Small intestine (tissue), 7 donors: ENCODE data around the gene NTN4. TPM values are rescaled to one million over a fixed set of nuclear protein-coding genes. Genes with fewer than 3 reads are reported as not detected.
"Not testable (repeated sequence)": the region's sequence is repeated elsewhere in the genome, so short reads cannot be mapped to it uniquely, and the experiment has no call there.

Experiments used
- DNase-seq, 2 donors: peaks; one replicate each; pipeline versions ENCODE4 v3.0.0 to v3.0.0-alpha.2; 2013
- FAIRE-seq: peaks from 2 replicates; lab custom pipeline; 2012; peaks lifted over from hg19 to GRCh38; lab: Jason Lieb, UNC
- H3K27ac ChIP-seq, 3 donors: one replicate each; pipeline ENCODE4 v1.5.1; 2013; ENCODE audit warnings: low read length in 2 of 3, mild to moderate bottlenecking in 2 of 3, control low read depth in 1 of 3, inconsistent platforms in 1 of 3, low read depth in 1 of 3, moderate library complexity in 1 of 3
- H3K27me3 ChIP-seq, 3 donors: one replicate each; pipeline ENCODE4 v1.6.1; 2013; ENCODE audit warnings: low read length in 3 of 3, inconsistent platforms in 1 of 3; ENCODE audit not compliant: control insufficient read depth in 3 of 3, insufficient read depth in 3 of 3
- H3K36me3 ChIP-seq, 3 donors: one replicate each; pipeline ENCODE4 v1.6.1; 2013; ENCODE audit warnings: low read length in 3 of 3, inconsistent platforms in 1 of 3, low read depth in 1 of 3, mild to moderate bottlenecking in 1 of 3, moderate library complexity in 1 of 3; ENCODE audit not compliant: control insufficient read depth in 3 of 3, insufficient read depth in 2 of 3
- H3K4me1 ChIP-seq, 3 donors: one replicate each; pipeline ENCODE4 v1.6.1; 2013; ENCODE audit warnings: low read length in 2 of 3, inconsistent platforms in 1 of 3, low read depth in 1 of 3, mild to moderate bottlenecking in 1 of 3, moderate library complexity in 1 of 3; ENCODE audit not compliant: control insufficient read depth in 3 of 3, insufficient read depth in 2 of 3
- H3K4me3 ChIP-seq, 3 donors: one replicate each; pipeline ENCODE4 v1.5.1; 2013; ENCODE audit warnings: low read length in 3 of 3, control low read depth in 1 of 3, inconsistent platforms in 1 of 3, low read depth in 1 of 3, mild to moderate bottlenecking in 1 of 3, moderate library complexity in 1 of 3
- H3K9me3 ChIP-seq, 2 donors: one replicate each; pipeline ENCODE4 v1.6.1; 2013; ENCODE audit warnings: low read depth in 1 of 2, low read length in 1 of 2; ENCODE audit not compliant: control insufficient read depth in 2 of 2, insufficient read depth in 1 of 2
- WGBS, 3 donors: extraction: QIAGEN DNeasy Blood & Tissue Kit; methylation state at CpG; one replicate each; pipeline ENCODE4 v1.1.7; 2013; 5-methylcytosine and 5-hydroxymethylcytosine counted together
- polyA plus RNA-seq, 4 donors: library from polyadenylated mRNA; stranded (reverse) in 3 of 4; unstranded in 1 of 4; fragments of 200-250 nt in 3 of 4; fragments of 120-200 nt in 1 of 4; gene quantifications; one replicate each; pipeline versions ENCODE4 v1.2.1 to v1.2.3, GENCODE V29; 2013
- donor health status: healthy with polysubstance abuse.
- donor health status: control.
- donor health status: control.
- donor health status: Bipolar disorder and iron deficiency.
- donor health status: healthy.

NTN4 gene
- polyA plus RNA-seq, 4 donors = 1.6 to 45.7 (median 9.8) TPM

DNA sequence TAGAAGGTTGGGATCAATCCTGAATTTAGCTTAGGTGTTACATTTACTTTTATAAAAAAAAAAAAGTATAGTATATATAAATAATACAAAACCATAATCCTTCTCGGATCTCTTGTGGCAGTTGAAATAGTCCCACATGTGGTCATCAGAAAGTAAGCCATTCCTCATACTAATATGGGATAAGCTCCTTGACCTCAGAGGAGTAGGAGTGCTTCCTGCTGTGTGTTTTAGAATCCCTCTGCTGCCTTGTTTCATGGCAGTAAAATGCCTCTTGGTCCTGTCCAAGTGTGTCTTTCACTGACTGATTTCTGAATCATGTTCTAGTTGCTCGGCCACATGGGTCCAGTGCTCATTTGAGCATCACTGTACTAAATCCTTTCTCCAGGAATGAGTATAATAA is 117.0 kb downstream of the NTN4 start:
- no peaks in the 10 kb centered on the region for H3K4me1 ChIP-seq
- FAIRE-seq (no peak), DNase-seq (no peak)
- peaks cover 0 to 2% (median 0%) of the 10 kb centered on the region in 3 donors for H3K36me3 ChIP-seq
- H3K27ac ChIP-seq = no peak overlapping the region
- WGBS, 3 donors = 84 to 89% (median 89%) methylated on average over 2 of the region's 2 CpGs
- H3K27me3 ChIP-seq = peaks cover 0 to 2% (median 0%) of the 10 kb centered on the region in 3 donors
- peaks cover 0 to under 1% of the 10 kb centered on the region in 2 donors for H3K9me3 ChIP-seq
- H3K4me3 ChIP-seq = no peak overlapping the region

DNA sequence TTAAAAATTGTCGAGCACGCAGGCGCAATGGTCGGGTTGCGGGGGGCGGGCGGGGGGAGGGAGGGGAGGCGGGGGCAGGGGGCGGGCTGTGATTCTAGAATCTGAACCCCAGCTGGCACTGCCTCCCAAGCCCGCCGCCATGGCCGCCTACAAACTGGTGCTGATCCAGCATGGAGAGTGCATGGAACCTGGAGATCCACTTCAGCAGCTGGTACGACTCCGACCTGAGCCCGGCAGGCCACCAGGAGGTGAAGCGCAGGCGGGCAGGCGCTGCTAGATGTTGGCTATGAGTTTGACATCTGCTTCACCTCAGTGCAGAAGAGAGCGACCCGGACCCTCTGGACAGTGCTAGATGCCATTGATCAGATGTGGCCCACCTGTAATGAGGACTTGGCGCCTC is 118.4 kb downstream of the NTN4 start:
- 91 to 100% (median 97%) methylated on average over 16 to 21 of the region's 21 CpGs for WGBS, 3 donors
- FAIRE-seq (no peak), DNase-seq (no peak)
- Histone ChIP-seq H3K4me1 (no peaks in the 10 kb centered on the region), H3K27me3 (peaks cover 0 to 2% (median 0%) of the 10 kb centered on the region in 3 donors), H3K4me3 (no peak overlapping the region), H3K9me3 (peaks cover 0 to 2% of the 10 kb centered on the region in 2 donors), H3K27ac (no peak overlapping the region), H3K36me3 (peaks cover 0 to 2% (median 0%) of the 10 kb centered on the region in 3 donors)

DNA sequence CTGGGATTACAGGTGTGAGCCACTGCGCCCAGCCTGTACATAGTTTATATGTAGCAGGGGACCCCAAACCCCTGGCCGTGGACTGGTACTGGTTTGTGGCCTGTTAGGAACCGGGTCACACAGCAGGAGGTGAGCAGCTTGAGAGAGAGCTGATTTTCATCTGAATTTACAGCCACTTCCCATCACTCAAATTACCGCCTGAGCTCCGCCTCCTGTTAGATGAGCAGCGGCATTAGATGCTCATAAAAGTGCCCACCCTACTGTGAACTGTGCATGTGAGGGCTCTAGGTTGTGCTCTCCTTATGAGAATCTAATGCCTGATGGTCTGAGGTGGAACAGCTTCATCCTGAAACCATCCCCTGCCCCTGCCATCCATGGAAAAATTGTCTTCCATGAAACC is 119.3 kb downstream of the NTN4 start:
- no peak overlapping the region for H3K27ac ChIP-seq
- FAIRE-seq (no peak), DNase-seq (no peak)
- H3K9me3 ChIP-seq = peaks cover 0 to 2% of the 10 kb centered on the region in 2 donors
- H3K4me3 ChIP-seq = no peak overlapping the region
- H3K27me3 ChIP-seq = peaks cover 0 to 2% (median 0%) of the 10 kb centered on the region in 3 donors
- peaks cover 0 to 2% (median 0%) of the 10 kb centered on the region in 3 donors for H3K36me3 ChIP-seq
- H3K4me1 ChIP-seq = no peaks in the 10 kb centered on the region
- 80 to 91% (median 90%) methylated on average over 6 of the region's 6 CpGs for WGBS, 3 donors

DNA sequence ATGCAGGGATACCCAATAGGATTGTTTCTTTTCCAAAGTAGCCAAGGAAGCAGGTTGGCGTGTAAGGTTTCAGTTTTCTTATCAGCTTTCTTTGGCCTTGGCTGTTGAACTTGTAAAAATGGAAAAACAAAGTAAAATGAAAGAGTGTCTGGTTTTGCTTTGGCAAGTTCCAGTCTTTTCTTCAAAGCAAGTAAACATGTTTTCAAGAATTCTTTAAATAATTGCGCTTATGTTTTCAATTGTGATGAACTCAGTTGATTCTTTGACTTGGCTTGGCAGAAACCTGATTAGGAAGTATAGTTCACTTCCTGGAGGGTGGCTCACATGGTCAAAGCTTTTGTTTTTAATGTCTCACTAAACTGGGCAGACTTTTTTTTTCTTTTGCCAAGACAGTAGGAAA is 127.0 kb downstream of the NTN4 start:
- peak overlapping the region in 1 of 3 donors; percentile 31 for H3K27ac ChIP-seq
- FAIRE-seq (no peak), DNase-seq (peak; percentile 32 to 53)
- peaks cover 0 to 6% (median 0%) of the 10 kb centered on the region in 3 donors for H3K4me1 ChIP-seq
- no peak overlapping the region for H3K4me3 ChIP-seq
- H3K9me3 ChIP-seq = peaks cover 0 to under 1% of the 10 kb centered on the region in 2 donors
- no peaks in the 10 kb centered on the region for H3K36me3 ChIP-seq
- WGBS, 3 donors = 29 to 56% (median 33%) methylated on average over 2 of the region's 2 CpGs
- no peaks in the 10 kb centered on the region for H3K27me3 ChIP-seq

DNA sequence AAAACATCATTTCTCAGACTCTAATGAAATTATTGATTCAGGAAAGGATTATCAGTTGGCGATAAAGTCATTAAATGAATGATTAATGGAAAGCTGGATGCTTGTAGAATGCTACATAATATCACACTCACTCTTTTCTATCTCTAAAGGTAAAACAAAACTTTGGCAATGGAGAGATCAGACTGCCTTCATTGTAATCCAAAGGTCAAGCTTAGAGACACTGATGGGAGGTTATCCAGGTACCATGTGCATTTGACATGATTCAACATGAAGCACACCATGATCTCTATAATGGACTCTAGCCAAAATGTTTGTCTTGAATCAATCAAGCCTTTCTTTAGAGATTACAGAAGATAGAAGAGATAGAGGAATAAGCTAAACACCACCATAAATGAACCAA is 129.2 kb downstream of the NTN4 start:
- H3K36me3 ChIP-seq = no peaks in the 10 kb centered on the region
- FAIRE-seq = no peak
- H3K4me1 ChIP-seq = peaks cover 0 to 10% (median 0%) of the 10 kb centered on the region in 3 donors
- H3K27ac ChIP-seq = no peak overlapping the region
- no peaks in the 10 kb centered on the region for H3K9me3 ChIP-seq
- no peak overlapping the region for H3K4me3 ChIP-seq
- 53 to 78% (median 55%) methylated on average over 1 of the region's 1 CpG for WGBS, 3 donors
- no peak for DNase-seq
- H3K27me3 ChIP-seq = no peaks in the 10 kb centered on the region

DNA sequence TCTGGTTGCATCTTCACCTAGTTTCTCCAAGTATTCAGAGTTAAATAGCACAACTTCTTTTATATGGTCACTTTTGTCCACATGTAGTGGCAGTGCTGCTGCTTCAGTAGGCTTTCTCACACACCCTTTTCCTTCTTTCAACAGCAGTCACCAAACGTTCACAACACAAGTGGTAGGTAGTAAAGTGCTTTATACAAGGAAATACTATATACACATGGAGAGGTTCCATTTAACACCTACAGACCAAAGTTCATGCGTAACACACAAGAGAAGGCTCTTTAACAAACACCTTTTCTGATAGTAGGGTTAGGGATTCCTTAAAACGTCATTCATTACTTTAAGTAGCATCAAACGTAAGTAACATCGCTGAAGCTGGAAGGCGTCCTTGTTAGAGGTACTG is 132.2 kb downstream of the NTN4 start:
- peaks cover 0 to 4% (median 0%) of the 10 kb centered on the region in 3 donors for H3K4me1 ChIP-seq
- H3K27me3 ChIP-seq = no peaks in the 10 kb centered on the region
- peak overlapping the region in 2 of 3 donors; percentile 39 to 58 for H3K27ac ChIP-seq
- H3K36me3 ChIP-seq = no peaks in the 10 kb centered on the region
- 10 to 45% (median 34%) methylated on average over 6 of the region's 6 CpGs for WGBS, 3 donors
- FAIRE-seq (no peak), DNase-seq (peak; percentile 70 to 72)
- no peak overlapping the region for H3K4me3 ChIP-seq
- no peaks in the 10 kb centered on the region for H3K9me3 ChIP-seq

DNA sequence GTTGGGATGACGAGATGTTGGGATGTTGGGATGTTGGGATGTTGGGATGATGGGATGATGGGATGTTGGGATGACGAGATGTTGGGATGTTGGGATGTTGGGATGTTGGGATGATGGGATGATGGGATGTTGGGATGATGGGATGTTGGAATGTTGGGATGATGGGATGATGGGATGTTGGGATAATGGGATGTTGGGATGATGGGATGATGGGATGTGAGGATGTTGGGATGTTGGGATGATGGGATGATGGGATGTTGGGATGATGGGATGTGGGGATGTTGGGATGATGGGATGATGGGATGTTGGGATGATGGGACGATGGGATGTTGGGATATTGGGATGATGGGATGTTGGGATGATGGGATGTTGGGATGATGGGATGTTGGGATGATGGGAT is 135.9 kb downstream of the NTN4 start:
- DNase-seq, H3K9me3 ChIP-seq, H3K4me3 ChIP-seq, FAIRE-seq, H3K4me1 ChIP-seq, H3K27ac ChIP-seq, H3K36me3 ChIP-seq, H3K27me3 ChIP-seq: not testable (repeated sequence)
- 91 to 96% (median 92%) methylated on average over 3 of the region's 3 CpGs for WGBS, 3 donors

DNA sequence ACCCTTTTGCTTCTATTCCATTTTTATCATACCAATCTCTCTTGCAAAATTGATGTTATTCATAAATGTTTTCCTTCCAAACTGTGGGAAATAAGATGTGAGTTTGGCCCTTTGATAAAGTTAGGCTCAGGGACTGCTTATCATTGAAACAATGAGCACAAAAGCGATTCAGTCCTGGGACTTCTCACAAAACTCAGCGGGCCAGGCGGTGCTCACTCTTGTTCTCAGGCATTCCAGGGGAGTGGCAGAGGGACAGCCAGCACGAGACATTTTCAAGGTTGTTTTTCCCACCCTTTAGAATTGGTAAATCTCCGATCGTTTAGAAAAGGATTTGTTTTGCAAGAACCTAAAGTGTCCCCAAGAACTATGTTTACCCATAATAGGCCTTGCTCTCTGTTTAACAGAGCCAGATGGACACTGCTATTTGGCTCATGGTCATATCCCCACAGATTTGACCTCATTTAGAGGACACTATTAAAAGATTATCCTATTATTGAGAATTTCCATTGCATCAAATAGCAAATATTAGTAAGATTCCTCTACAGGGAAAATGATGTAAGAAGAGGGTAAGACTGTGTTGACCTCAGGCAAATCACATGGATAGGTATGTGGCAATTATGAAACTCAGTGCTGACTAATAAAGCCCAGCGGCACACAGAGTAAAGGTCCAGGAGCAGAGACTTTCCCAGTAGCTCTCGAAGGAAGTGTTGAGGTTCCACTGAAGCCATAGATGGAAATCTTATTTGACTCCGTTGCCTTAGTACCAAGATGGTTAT is 136.6 kb downstream of the NTN4 start:
- no peaks in the 10 kb centered on the region for H3K36me3 ChIP-seq
- H3K4me1 ChIP-seq = peaks cover 0 to 4% (median 0%) of the 10 kb centered on the region in 3 donors
- WGBS, 3 donors = 72 to 78% (median 77%) methylated on average over 9 of the region's 9 CpGs
- no peak for FAIRE-seq
- H3K4me3 ChIP-seq = no peak overlapping the region
- H3K27ac ChIP-seq = no peak overlapping the region
- peak in 1 of 2 donors; percentile 52 for DNase-seq
- H3K27me3 ChIP-seq = no peaks in the 10 kb centered on the region
- H3K9me3 ChIP-seq = no peaks in the 10 kb centered on the region
